ENCODE results near the gene VSX1. TPM values are rescaled to one million over a fixed set of nuclear protein-coding genes. Genes with fewer than 3 reads are reported as not detected.

VSX1 gene
- total RNA-seq, 4 donors from 2014 or later: not detected

DNA sequence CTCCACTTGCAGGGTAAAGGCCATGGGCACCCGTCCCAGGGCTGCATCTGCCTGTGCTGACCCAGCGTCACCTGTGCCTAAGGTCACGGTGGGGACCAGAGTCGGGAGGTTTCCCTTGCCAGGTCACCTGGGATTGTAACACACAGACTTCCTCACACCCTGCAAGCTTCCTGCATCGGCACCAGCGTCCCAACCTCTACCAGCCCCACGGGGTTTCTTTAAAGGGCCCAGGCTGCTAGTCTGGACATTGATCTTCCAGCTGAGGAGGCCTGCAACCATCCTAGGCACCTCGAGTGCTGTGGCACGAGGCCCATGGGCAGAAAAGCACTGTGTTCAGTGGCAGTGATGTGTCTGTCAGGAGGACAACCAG, 36.6 kb downstream of the VSX1 start:
- 70% methylated on average over 2 of the region's 9 CpGs; no CpG with 5 or more reads in 1 of the 2 donors for WGBS, 2 donors (ENCODE audit: low coverage in 1 of 2)
- Histone ChIP-seq H3K4me1 (peaks cover 10 to 98% (median 73%) of the 10 kb centered on the region in 3 donors), H3K27ac (peak overlapping the region in 1 of 4 donors; percentile 92), H3K36me3 (peaks cover 0 to 33% of the 10 kb centered on the region in 2 donors), H3K4me3 (no peak overlapping the region), H3K9me3 (no peaks in the 10 kb centered on the region), H3K27me3 (no peaks in the 10 kb centered on the region)
- TF ChIP-seq POLR2AphosphoS5 (IDR thresholded peaks at IDR 0.05) (no peak), POLR2A (IDR thresholded peaks at IDR 0.05) (no peak), EP300 (IDR thresholded peaks at IDR 0.05) (no peak)
- TF ChIP-seq, protein P1, sequence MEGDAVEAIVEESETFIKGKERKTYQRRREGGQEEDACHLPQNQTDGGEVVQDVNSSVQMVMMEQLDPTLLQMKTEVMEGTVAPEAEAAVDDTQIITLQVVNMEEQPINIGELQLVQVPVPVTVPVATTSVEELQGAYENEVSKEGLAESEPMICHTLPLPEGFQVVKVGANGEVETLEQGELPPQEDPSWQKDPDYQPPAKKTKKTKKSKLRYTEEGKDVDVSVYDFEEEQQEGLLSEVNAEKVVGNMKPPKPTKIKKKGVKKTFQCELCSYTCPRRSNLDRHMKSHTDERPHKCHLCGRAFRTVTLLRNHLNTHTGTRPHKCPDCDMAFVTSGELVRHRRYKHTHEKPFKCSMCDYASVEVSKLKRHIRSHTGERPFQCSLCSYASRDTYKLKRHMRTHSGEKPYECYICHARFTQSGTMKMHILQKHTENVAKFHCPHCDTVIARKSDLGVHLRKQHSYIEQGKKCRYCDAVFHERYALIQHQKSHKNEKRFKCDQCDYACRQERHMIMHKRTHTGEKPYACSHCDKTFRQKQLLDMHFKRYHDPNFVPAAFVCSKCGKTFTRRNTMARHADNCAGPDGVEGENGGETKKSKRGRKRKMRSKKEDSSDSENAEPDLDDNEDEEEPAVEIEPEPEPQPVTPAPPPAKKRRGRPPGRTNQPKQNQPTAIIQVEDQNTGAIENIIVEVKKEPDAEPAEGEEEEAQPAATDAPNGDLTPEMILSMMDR (IDR thresholded peaks at IDR 0.05): no peak
- no peak for ATAC-seq

DNA sequence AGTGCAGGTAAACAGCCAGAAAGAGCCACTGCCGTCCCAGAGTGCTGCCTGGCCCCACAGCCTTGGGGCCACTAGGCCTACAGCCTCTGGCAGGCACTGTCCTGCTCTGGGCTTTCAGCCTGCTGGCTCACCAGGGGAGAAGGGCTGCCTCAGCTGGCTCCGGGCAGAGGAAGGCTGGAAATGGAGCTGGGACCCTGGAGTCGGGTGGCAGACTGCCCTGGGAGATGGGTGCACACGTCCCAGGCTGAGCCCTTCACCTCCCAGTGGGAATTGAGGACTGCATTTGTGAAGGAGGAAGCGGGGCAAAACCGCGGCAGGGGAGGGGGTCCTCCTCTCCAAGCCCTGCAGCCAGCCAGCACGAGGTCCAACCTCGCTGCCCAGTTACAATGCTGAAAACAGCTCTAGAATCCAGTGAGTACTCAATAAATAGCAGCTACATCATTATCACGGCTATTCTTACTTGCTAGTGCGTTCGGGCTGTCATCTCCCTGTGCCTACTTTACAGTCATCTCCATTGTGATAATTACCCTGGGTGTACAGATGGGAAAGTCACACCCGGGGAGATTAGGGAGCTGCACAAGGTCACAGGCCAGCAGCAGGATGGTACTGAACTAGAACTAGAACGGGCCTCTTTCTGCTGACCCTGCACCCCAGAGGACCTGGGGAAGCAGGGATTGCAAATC, 37.1 kb downstream of the VSX1 start:
- WGBS, 2 donors (ENCODE audit: low coverage in 1 of 2): 58 to 89% methylated on average over 4 to 6 of the region's 14 CpGs
- no peaks in the 10 kb centered on the region for H3K9me3 ChIP-seq
- peak overlapping the region in 2 of 4 donors; percentile 5 to 92 for H3K27ac ChIP-seq
- no peaks in the 10 kb centered on the region for H3K27me3 ChIP-seq
- no peak overlapping the region for H3K4me3 ChIP-seq
- peaks cover 7 to 98% (median 73%) of the 10 kb centered on the region in 3 donors for H3K4me1 ChIP-seq
- TF ChIP-seq, protein P1 (IDR thresholded peaks at IDR 0.05): no peak
- TF ChIP-seq EP300 (IDR thresholded peaks at IDR 0.05) (no peak), POLR2A (IDR thresholded peaks at IDR 0.05) (no peak), POLR2AphosphoS5 (IDR thresholded peaks at IDR 0.05) (no peak)
- H3K36me3 ChIP-seq: peaks cover 0 to 33% of the 10 kb centered on the region in 2 donors
- no peak for ATAC-seq

DNA sequence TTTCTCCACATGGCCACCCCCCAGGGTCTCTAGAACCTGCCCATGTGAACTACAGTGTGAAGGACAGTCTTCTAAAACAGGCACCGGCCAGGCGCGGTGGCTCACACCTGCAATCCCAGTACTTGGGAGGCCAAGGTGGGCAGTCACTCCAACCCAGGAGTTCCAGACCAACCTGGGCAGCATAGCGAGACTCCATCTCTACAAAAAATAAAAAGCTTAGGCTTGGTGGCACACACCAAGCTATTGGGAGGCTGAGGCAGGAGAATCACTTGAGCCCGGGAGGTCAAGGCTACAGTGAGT, 37.7 kb downstream of the VSX1 start:
- Histone ChIP-seq H3K4me1 (peaks cover 5 to 98% (median 73%) of the 10 kb centered on the region in 3 donors), H3K9me3 (no peaks in the 10 kb centered on the region), H3K27me3 (no peaks in the 10 kb centered on the region), H3K27ac (peak overlapping the region in 2 of 4 donors; percentile 5 to 92), H3K4me3 (no peak overlapping the region), H3K36me3 (peaks cover 0 to 33% of the 10 kb centered on the region in 2 donors)
- ATAC-seq: no peak
- WGBS, 2 donors (ENCODE audit: low coverage in 1 of 2): no CpG with 5 or more reads among the region's 5 CpGs
- TF ChIP-seq POLR2AphosphoS5 (IDR thresholded peaks at IDR 0.05) (no peak), EP300 (IDR thresholded peaks at IDR 0.05) (no peak), POLR2A (IDR thresholded peaks at IDR 0.05) (no peak)
- TF ChIP-seq, protein P1 (IDR thresholded peaks at IDR 0.05): no peak

DNA sequence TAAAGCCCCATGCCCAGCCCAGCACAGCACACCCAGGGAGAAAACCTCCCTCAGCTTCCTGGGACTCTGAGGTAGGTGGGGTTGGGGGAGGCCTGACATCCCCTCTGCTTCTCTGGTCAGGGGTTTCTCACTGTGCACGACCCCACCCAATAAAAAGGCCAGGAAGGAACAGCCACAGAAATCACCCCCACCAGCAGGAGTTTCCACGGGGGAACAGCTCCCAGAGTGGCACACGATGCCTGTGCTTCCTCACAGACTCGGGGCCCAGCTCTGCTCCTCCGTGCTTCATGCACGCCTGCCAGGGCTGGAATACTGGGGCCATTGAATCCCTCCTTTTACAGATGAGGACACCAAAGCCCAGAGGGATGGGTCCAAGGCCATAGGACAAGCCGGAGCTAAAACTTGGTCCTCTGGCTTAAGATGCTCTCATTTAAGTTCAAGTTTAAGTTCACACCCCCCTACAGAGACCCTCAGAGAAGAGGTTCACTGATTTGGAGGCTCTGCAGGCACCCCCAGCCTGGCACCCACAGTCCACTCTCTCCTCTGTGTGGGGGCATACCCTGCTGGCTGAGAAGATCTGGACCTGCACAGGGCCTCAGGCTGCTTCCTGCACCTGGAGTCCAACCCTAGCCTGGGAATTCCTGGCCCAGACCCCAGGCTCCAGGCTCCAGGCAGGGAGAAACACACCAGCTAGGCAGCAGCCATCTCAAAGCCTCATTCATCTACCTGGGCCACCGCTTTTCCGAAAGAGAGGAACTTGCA, 38.3 kb downstream of the VSX1 start:
- H3K36me3 ChIP-seq: peaks cover 0 to 33% of the 10 kb centered on the region in 2 donors
- H3K9me3 ChIP-seq: no peaks in the 10 kb centered on the region
- no peak for ATAC-seq
- WGBS, 2 donors (ENCODE audit: low coverage in 1 of 2): 72 to 100% methylated on average over 1 to 3 of the region's 9 CpGs
- no peaks in the 10 kb centered on the region for H3K27me3 ChIP-seq
- TF ChIP-seq EP300 (IDR thresholded peaks at IDR 0.05): no peak
- TF ChIP-seq, protein P1 (IDR thresholded peaks at IDR 0.05): no peak
- TF ChIP-seq POLR2AphosphoS5 (IDR thresholded peaks at IDR 0.05): no peak
- no peak for TF ChIP-seq POLR2A (IDR thresholded peaks at IDR 0.05)
- H3K4me1 ChIP-seq: peaks cover 10 to 98% (median 73%) of the 10 kb centered on the region in 3 donors
- no peak overlapping the region for H3K4me3 ChIP-seq
- H3K27ac ChIP-seq: peak overlapping the region in 3 of 4 donors; percentile 86 to 92 (median 88)

Data from gastroesophageal sphincter (tissue), 4 donors.